HFFc6 (cell line): ENCODE results near the gene FGF14. TPM values are rescaled to one million over a fixed set of nuclear protein-coding genes. Genes with fewer than 3 reads are reported as not detected.
A peak's percentile ranks its signal among the peaks of the same experiment; 100 is the strongest.

ENCODE experiments used
- DNase-seq: peaks from one replicate; pipeline ENCODE4 v3.0.0-alpha.2; 2018
- H3K27ac Mint-ChIP-seq: 2 replicates; pipeline ENCODE4 v1.8.0; 2020; ENCODE audit warnings: mild to moderate bottlenecking, mixed read lengths
- H3K27me3 Mint-ChIP-seq: 2 replicates; pipeline ENCODE4 v1.8.0; 2021; ENCODE audit warnings: mild to moderate bottlenecking, moderate library complexity, mixed read lengths; ENCODE audit not compliant: insufficient read depth
- H3K36me3 Mint-ChIP-seq: 2 replicates; pipeline ENCODE4 v1.8.0; 2021; ENCODE audit warnings: low read depth, mixed read lengths
- H3K4me1 Mint-ChIP-seq: 2 replicates; pipeline ENCODE4 v1.8.0; 2020; ENCODE audit warnings: low read depth, mixed read lengths
- H3K4me3 Mint-ChIP-seq: 2 replicates; pipeline ENCODE4 v1.8.0; 2020; ENCODE audit warnings: mild to moderate bottlenecking, moderate library complexity, mixed read lengths
- H3K9me3 Mint-ChIP-seq: 2 replicates; pipeline ENCODE4 v1.8.0; 2020; ENCODE audit warnings: mild to moderate bottlenecking, mixed read lengths
- CTCF ChIP-seq: fragments of 200-600 bp; sonication (generic); IDR thresholded peaks from 2 replicates; pipeline ENCODE4 v1.5.0; 2021; ENCODE audit warnings: antibody characterized with exemption, mild to moderate bottlenecking
- total RNA-seq, 6 experiments: library from RNA; stranded (reverse); fragmentation: NEBNext Ultra II Directional; extraction: Animal tissue kit (Norgen Biotek cat#: 25700); gene quantifications; 2 replicates in 1 of 6; 3 replicates in 5 of 6; pipeline ENCODE4 v1.2.3, GENCODE V29; 2021

The FGF14 gene
- total RNA-seq, 6 experiments from 2014 or later = 0.02 to 0.03 TPM; not detected in 4

- peaks cover 6% of the 10 kb centered on the region for H3K27me3 Mint-ChIP-seq
- H3K36me3 Mint-ChIP-seq = no peaks in the 10 kb centered on the region
- no peaks in the 10 kb centered on the region for H3K9me3 Mint-ChIP-seq
- no peak for DNase-seq
- TF ChIP-seq CTCF = no peak
- H3K4me1 Mint-ChIP-seq = no peaks in the 10 kb centered on the region
- H3K27ac Mint-ChIP-seq = no peak overlapping the region
- no peak overlapping the region for H3K4me3 Mint-ChIP-seq
Measured at GRCh38 chr13:101880581-101880980, 521.3 kb downstream of the FGF14 start.

GRCh38 chr13:101876951-101877350, 524.9 kb downstream of the FGF14 start:
- no peak overlapping the region for H3K4me3 Mint-ChIP-seq
- H3K27me3 Mint-ChIP-seq = peaks cover 5% of the 10 kb centered on the region; the same call in 1 of the 2 replicates

GRCh38 chr13:101875717-101876393, 526.0 kb downstream of the FGF14 start:
- H3K27ac Mint-ChIP-seq = no peak overlapping the region
- peak; percentile 20 for DNase-seq
- H3K36me3 Mint-ChIP-seq = no peaks in the 10 kb centered on the region
- no peaks in the 10 kb centered on the region for H3K4me1 Mint-ChIP-seq
- no peak for TF ChIP-seq CTCF
- H3K9me3 Mint-ChIP-seq = no peaks in the 10 kb centered on the region
- H3K4me3 Mint-ChIP-seq = no peak overlapping the region
- peaks cover 5% of the 10 kb centered on the region; the same call in 1 of the 2 replicates for H3K27me3 Mint-ChIP-seq

More at GRCh38 chr13:101876951-101877350, 524.9 kb downstream of the FGF14 start:
- DNase-seq = no peak
- H3K9me3 Mint-ChIP-seq = no peaks in the 10 kb centered on the region
- no peak for TF ChIP-seq CTCF
- no peak overlapping the region for H3K27ac Mint-ChIP-seq
- H3K4me1 Mint-ChIP-seq = no peaks in the 10 kb centered on the region
- no peaks in the 10 kb centered on the region for H3K36me3 Mint-ChIP-seq

GRCh38 chr13:101875091-101875490, 526.8 kb downstream of the FGF14 start:
- Mint-ChIP-seq H3K27me3 (0 out of 2 replicates have a peak, but pooled peaks cover under 1% of the 10 kb centered on the region), H3K9me3 (no peaks in the 10 kb centered on the region)
- TF ChIP-seq CTCF = no peak

GRCh38 chr13:101869553-101869952, 532.3 kb downstream of the FGF14 start:
- Mint-ChIP-seq H3K36me3 (no peaks in the 10 kb centered on the region), H3K27ac (no peak overlapping the region), H3K4me3 (no peak overlapping the region), H3K9me3 (no peaks in the 10 kb centered on the region), H3K4me1 (no peaks in the 10 kb centered on the region), H3K27me3 (no peaks in the 10 kb centered on the region)
- no peak for DNase-seq
- no peak for TF ChIP-seq CTCF

More at GRCh38 chr13:101875091-101875490, 526.8 kb downstream of the FGF14 start:
- Mint-ChIP-seq H3K4me1 (no peaks in the 10 kb centered on the region), H3K36me3 (no peaks in the 10 kb centered on the region), H3K27ac (no peak overlapping the region), H3K4me3 (no peak overlapping the region)
- no peak for DNase-seq
